ENCODE results near the gene AGMAT.

Gene AGMAT

GRCh38 chr1:15598436-15598835 lies 13.6 kb upstream of the AGMAT start:
- Histone ChIP-seq H3F3A (ENCODE audit: insufficient read depth, low read length) (no peaks in the 10 kb centered on the region), H3K9me2 (ENCODE audit: low read depth, low read length) (no peaks in the 10 kb centered on the region), H3K9ac (ENCODE audit: low read length) (no peak overlapping the region)

GRCh38 chr1:15595809-15596617 lies 11.2 kb upstream of the AGMAT start:
- no peaks in the 10 kb centered on the region for H3K27me3 ChIP-seq (ENCODE audit: insufficient read depth, low read length)

More at GRCh38 chr1:15598436-15598835, 13.6 kb upstream of the AGMAT start:
- H3K36me3 ChIP-seq (ENCODE audit: insufficient read depth, low read length): no peaks in the 10 kb centered on the region
- no peak overlapping the region for H3K27ac ChIP-seq (ENCODE audit: low read depth, low read length, poor library complexity, severe bottlenecking)
- H3K4me2 ChIP-seq (ENCODE audit: low read length): no peak overlapping the region
- H3K4me1 ChIP-seq (ENCODE audit: insufficient read depth, low read length, severe bottlenecking): no peaks in the 10 kb centered on the region
- no peaks in the 10 kb centered on the region for H4K20me1 ChIP-seq (ENCODE audit: insufficient read depth, low read length)
- H3K27me3 ChIP-seq (ENCODE audit: insufficient read depth, low read length): no peaks in the 10 kb centered on the region
- no peaks in the 10 kb centered on the region for H3K9me3 ChIP-seq (ENCODE audit: low read length)
- no peak overlapping the region for H3K4me3 ChIP-seq (ENCODE audit: low read depth, low read length, poor library complexity, severe bottlenecking)
- H3K79me2 ChIP-seq (ENCODE audit: insufficient read depth, low read length): no peaks in the 10 kb centered on the region
- TF ChIP-seq EZH2 (IDR thresholded peaks at IDR 0.05; ENCODE audit: borderline replicate concordance, low read length) (no peak), CTCF (IDR thresholded peaks at IDR 0.05; ENCODE audit: low read length) (no peak)
- no peak overlapping the region for H2AFZ ChIP-seq (ENCODE audit: low read length)

GRCh38 chr1:15592285-15592684 lies 7.4 kb upstream of the AGMAT start:
- Histone ChIP-seq H3K9me3 (ENCODE audit: low read length) (no peaks in the 10 kb centered on the region), H3K9ac (ENCODE audit: low read length) (no peak overlapping the region), H4K20me1 (ENCODE audit: insufficient read depth, low read length) (no peaks in the 10 kb centered on the region), H3K4me2 (ENCODE audit: low read length) (no peak overlapping the region), H3K4me1 (ENCODE audit: insufficient read depth, low read length, severe bottlenecking) (no peaks in the 10 kb centered on the region), H3K27me3 (ENCODE audit: insufficient read depth, low read length) (no peaks in the 10 kb centered on the region), H2AFZ (ENCODE audit: low read length) (no peak overlapping the region), H3K9me2 (ENCODE audit: low read depth, low read length) (no peaks in the 10 kb centered on the region), H3K27ac (ENCODE audit: low read depth, low read length, poor library complexity, severe bottlenecking) (no peak overlapping the region), H3K79me2 (ENCODE audit: insufficient read depth, low read length) (no peaks in the 10 kb centered on the region), H3K4me3 (ENCODE audit: low read depth, low read length, poor library complexity, severe bottlenecking) (no peak overlapping the region), H3K36me3 (ENCODE audit: insufficient read depth, low read length) (no peaks in the 10 kb centered on the region; the same call in 1 of the 2 replicates), H3F3A (ENCODE audit: insufficient read depth, low read length) (no peaks in the 10 kb centered on the region)
- TF ChIP-seq CTCF (IDR thresholded peaks at IDR 0.05; ENCODE audit: low read length) (no peak), EZH2 (IDR thresholded peaks at IDR 0.05; ENCODE audit: borderline replicate concordance, low read length) (no peak)

More at GRCh38 chr1:15595809-15596617, 11.2 kb upstream of the AGMAT start:
- TF ChIP-seq CTCF (IDR thresholded peaks at IDR 0.05; ENCODE audit: low read length) (no peak), EZH2 (IDR thresholded peaks at IDR 0.05; ENCODE audit: borderline replicate concordance, low read length) (no peak)
- Histone ChIP-seq H3K79me2 (ENCODE audit: insufficient read depth, low read length) (no peaks in the 10 kb centered on the region), H3K4me3 (ENCODE audit: low read depth, low read length, poor library complexity, severe bottlenecking) (no peak overlapping the region), H3K4me1 (ENCODE audit: insufficient read depth, low read length, severe bottlenecking) (no peaks in the 10 kb centered on the region), H3K4me2 (ENCODE audit: low read length) (no peak overlapping the region), H3F3A (ENCODE audit: insufficient read depth, low read length) (no peaks in the 10 kb centered on the region), H3K9me2 (ENCODE audit: low read depth, low read length) (no peaks in the 10 kb centered on the region), H4K20me1 (ENCODE audit: insufficient read depth, low read length) (no peaks in the 10 kb centered on the region), H3K27ac (ENCODE audit: low read depth, low read length, poor library complexity, severe bottlenecking) (no peak overlapping the region), H3K9ac (ENCODE audit: low read length) (no peak overlapping the region), H2AFZ (ENCODE audit: low read length) (no peak overlapping the region), H3K9me3 (ENCODE audit: low read length) (no peaks in the 10 kb centered on the region), H3K36me3 (ENCODE audit: insufficient read depth, low read length) (no peaks in the 10 kb centered on the region)
